ENCODE measurements around the gene PANK1.

DNA sequence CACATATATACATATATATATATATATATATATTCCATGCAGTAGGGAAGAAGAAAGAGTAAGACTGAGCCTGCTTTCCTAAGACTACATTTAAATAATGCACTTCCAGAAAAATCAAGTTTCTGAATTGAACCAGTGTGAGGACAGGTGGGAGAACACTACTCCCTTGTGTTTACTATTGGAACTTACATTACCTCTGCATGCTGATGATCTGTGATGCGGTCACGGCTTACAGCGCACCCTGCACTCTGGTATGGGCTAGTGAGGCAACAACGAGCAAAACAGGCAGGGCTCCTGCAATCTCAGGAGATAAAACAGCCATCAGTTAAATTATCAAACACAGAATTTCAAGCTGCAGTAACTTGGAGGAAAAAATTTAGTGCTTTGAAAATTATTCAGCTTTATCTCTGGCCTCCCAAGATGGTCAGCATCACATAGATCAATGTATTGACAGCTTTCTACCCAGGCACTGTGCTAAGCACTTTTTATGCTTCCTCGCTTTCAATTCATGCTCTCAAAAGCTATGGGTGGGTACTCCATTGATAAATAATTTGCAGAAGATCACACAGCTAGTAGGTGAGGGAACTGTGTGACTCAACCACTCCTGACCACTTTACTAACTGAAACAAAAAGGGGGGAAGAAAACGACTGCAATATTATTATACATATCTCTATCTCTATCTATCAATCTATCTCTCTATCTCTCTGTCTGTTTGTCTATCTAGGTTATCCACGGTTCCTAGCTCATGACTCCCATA is 89.2 kb downstream of the PANK1 start:
- TF ChIP-seq, protein P1, sequence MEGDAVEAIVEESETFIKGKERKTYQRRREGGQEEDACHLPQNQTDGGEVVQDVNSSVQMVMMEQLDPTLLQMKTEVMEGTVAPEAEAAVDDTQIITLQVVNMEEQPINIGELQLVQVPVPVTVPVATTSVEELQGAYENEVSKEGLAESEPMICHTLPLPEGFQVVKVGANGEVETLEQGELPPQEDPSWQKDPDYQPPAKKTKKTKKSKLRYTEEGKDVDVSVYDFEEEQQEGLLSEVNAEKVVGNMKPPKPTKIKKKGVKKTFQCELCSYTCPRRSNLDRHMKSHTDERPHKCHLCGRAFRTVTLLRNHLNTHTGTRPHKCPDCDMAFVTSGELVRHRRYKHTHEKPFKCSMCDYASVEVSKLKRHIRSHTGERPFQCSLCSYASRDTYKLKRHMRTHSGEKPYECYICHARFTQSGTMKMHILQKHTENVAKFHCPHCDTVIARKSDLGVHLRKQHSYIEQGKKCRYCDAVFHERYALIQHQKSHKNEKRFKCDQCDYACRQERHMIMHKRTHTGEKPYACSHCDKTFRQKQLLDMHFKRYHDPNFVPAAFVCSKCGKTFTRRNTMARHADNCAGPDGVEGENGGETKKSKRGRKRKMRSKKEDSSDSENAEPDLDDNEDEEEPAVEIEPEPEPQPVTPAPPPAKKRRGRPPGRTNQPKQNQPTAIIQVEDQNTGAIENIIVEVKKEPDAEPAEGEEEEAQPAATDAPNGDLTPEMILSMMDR (IDR thresholded peaks at IDR 0.05; ENCODE audit: insufficient read depth, low read length) = no peak
- TF ChIP-seq GABPA (IDR thresholded peaks at IDR 0.05; ENCODE audit: low read depth) (no peak), REST (IDR thresholded peaks at IDR 0.05; ENCODE audit: insufficient replicate concordance, low read depth) (no peak), POLR2AphosphoS5 (IDR thresholded peaks at IDR 0.05; ENCODE audit: low read depth) (no peak), SPI1 (IDR thresholded peaks at IDR 0.05; ENCODE audit: borderline replicate concordance, low read depth) (no peak)
